NCI-H2029 (cell line): Measurements from ENCODE around the gene CFDP1.

Source experiments
- DNase-seq: peaks from one replicate; lab custom pipeline; 2025; lab: John Stamatoyannopoulos, UW

The CFDP1 gene

DNA sequence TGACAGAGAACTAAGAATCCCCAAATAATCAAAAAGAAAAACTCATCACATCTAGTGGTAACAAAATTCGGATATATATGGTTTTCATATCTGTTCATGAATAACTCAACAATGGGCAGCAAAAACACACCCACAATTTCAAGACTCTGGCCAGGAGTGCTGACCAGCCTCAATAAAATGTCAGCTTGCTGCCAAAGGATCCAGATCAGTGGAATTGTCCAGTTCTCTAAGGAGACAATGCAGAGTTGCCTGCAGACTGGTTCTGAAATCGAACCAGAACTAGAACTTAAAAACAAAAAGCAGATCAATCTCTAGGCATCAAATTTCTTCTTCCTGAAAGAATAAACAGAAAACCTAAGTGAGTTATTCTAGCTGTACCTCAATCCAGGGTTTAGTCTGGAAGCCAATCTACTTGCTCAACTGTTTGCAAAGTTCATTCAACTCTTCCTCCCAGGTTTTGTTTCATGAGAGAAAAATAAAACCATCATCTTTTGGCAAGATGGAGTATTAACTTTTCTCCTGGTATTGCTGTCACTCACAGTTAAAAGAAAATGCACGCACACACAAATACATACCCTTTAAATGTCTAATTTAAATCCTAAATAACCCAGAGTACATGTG lies 61.0 kb downstream of the CFDP1 start:
- DNase-seq, result no peak

DNA sequence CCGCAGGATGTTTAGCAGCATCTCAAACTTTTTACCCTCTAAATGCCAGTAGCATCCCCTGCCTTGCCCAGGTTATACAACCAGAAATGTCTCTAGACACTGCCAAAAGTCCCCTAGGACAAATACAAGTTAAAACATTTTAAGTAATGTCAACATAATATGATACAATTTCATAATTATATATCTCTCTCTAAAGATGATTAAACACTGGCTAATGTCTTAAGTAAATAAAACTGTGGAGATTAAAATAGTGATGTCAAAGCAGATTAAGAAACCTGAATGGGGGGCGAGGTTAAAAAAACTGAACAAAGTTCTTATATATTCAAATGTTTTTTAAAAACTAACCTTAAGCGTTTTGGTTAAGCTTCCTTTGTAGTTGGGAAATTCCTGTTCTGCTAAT lies 62.1 kb downstream of the CFDP1 start:
- no peak for DNase-seq

DNA sequence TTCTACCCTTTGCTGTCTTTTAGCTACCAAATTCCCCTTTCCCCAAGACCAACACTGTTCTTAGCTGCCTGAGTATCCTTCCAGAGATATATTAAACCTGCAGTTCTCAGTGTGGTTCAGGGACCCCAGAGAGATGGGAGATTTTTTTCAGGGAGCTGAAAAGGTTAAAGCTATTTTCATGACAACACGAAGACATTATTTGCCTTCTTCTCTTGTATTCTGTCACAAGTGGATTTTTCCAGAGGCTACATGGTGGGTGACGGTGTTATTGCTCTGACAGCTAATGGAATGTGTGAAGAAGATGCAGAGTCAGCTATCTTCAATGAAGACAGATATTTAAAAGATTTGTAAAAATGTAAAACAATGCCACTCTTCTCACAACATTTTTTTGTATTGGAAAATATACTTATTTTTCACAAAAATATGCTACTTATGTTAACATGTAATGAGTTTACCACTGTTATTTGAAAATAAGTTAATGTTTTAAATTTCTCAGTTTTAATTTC lies 69.0 kb downstream of the CFDP1 start:
- no peak for DNase-seq

DNA sequence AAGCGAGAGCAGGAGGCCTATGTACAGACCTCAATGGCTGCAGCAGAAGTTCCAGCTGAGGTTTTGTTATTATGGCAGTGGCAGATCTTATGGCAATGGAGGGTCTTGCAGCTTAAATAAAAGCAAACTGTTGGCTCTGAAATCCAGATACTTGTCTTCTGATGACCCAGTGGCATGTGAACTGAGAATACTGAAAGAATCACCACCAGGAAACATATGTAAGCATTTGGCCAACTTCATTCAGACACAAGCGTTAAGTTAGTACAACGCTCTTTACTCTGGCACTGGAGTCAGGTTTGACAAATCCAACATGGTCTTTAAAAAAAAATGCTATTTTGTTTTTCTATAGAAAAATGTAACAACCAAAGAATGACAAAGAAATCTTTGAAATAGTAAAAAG lies 70.5 kb downstream of the CFDP1 start:
- DNase-seq, result no peak

DNA sequence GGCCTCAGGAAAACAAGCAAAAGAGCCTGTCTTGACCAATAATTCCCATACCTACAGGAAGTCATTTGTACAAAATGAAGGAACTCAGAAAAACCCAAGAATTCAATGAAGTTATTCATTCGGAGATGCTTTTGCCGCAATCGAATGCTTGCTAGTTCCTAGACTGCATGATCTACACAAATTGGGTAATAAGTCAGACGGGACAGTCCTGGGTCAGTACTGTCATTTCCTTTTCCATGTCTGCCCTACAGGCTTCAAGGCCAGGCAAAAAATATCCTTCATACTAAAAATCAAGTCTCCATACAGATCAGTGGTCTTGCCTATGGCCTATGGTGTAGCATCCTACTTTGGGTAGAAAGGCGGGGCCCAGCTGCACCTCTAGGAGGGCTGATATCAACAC lies 71.4 kb downstream of the CFDP1 start:
- DNase-seq, result no peak

DNA sequence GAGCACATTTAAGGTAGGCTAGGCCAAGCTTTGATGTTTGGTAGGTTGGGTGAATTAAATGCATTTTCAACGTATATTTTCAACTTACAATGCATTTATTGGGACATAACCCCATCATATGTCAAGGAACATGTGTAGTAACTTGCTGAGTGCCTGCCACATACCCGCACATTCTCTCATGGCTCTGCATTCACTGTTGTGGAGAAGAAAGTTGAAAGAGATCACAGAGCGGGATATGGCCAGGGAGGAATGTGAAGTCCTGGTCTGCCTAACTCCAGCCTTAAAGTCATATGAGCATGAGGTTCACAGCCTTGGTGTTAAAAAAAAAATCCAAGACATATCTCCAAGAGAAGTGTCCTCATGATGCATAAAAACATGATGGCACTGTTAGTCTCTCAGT lies 79.1 kb downstream of the CFDP1 start:
- no peak for DNase-seq

DNA sequence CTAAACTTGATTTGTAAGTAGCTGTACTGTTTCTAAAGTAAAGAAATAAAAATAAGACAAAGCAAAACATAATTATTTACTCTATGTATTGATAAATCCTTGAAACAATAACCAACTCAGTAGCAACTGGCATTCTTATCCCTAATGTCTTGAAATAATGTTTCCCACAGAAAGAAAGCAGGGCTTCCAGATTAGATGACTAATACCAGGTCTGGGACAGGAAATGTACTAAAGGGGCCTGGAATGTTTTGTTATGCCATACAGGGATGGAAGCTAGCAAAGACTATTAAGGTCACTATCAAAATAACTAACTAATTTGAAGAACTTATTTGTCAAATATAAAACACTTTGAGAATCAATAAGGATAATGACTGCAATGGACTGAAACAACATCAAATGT lies 82.1 kb downstream of the CFDP1 start:
- no peak for DNase-seq

DNA sequence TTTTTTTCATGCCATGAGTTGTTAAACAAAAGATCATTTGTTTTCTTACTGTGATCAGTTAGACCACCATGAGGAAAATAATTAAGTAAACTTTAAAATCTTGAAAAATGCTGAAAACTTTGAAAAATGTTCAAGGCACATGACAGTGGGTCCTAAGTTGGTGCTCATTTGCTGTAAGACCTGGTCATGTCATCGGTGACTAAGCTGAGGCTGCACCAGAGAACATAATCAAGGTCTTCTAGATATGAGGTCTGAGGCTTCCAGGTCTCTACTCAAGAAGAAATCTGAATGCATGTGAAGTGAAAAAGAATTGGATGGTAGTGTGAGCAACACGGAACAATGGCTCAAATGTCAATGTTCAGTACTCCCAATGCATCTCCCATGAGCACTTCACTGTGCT lies 87.6 kb downstream of the CFDP1 start:
- no peak for DNase-seq

DNA sequence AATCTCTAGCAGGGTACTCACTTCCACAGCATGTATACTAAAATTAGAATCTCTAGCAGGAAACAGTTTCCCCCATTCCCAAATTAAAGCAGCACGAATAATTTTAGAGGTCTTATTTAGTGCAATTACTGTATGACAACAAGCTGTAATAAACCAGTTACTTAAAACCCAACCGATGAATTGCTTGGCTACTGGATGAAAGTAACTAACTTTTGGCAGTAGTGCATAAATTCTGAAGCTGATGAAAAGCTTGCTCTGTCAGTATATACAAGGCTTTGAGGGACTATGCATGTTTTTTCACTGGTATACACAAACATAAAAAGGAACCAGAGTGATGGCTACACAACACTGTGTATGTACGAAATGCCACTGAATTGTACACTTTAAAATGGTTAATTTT lies 89.4 kb downstream of the CFDP1 start:
- no peak for DNase-seq

DNA sequence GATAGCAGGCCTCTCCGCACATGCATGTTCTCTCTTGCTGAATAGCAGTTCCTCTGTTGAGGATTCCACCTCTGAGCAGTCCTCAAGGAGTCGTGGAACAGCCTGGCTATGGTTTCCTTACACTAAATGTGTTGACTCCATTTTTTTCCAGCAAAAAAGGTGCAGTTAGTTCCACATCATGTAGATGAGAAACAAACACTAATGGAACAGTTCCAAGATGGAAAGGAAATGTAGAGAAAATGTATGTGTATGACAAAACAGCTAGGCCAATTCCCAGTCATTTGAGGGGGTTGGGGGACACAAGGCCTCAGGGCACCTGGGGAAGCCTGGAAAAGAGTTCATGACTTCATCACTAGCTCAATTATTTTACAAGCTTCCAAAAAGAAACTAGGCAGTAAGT lies 90.0 kb downstream of the CFDP1 start:
- no peak for DNase-seq

DNA sequence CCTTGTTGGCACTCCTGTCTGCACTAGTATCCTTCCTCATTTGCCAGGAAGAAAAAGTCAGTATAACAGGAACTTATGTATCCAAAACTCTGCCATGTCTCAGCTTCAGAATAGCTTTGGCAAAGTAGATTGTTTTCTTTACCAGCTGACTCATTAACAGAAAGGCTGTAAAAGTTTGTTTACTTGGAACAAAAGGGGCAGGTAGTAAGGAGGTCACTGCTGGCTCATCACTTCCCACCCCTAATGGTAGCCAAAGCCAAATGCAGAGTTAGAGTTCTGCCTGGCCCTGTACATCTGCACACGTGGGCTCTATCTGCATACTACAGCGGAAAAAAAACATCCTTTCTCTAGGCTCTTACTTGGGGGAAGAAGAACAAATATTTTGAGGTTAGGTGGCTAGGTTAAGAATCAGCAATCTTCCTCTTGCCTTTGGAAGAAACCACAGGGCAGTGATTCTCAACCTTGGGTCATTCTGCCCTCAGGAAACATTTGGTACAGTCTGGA lies 90.9 kb downstream of the CFDP1 start:
- DNase-seq, result no peak

DNA sequence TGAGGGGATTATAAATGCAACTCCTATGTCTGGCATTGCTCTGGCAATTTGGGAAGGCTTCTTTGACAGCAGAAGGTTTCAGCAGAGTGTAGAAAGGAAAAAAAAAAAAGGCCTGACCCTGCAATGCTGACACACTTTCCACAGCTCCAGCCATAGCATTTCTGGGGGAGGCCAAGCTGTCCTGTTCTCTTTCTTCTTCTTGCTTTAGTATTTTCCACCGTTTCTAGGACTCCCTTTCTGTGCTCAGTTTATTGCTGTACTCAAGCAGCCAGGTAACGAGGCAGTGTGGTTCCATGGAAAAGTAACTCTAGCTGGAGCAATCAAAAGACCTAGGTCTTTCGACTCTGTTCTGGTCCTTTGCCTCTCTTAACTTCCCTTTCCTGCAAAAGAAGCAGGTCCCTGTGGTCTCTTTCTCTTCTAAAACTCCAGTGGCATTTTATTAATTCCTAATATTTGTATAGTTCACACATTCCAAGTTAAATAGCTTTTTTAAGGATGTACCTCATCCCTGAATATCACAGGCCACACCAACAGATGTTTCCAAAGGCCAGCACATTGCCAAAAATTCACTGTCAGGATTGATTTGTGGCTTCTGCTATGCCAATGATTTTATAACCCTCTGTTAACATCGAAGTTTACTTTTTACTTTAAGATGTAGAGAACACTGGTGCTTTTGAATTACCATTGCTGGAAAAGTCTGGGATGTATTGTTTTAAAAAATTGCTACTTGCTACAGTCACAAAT lies 91.6 kb downstream of the CFDP1 start:
- no peak for DNase-seq

DNA sequence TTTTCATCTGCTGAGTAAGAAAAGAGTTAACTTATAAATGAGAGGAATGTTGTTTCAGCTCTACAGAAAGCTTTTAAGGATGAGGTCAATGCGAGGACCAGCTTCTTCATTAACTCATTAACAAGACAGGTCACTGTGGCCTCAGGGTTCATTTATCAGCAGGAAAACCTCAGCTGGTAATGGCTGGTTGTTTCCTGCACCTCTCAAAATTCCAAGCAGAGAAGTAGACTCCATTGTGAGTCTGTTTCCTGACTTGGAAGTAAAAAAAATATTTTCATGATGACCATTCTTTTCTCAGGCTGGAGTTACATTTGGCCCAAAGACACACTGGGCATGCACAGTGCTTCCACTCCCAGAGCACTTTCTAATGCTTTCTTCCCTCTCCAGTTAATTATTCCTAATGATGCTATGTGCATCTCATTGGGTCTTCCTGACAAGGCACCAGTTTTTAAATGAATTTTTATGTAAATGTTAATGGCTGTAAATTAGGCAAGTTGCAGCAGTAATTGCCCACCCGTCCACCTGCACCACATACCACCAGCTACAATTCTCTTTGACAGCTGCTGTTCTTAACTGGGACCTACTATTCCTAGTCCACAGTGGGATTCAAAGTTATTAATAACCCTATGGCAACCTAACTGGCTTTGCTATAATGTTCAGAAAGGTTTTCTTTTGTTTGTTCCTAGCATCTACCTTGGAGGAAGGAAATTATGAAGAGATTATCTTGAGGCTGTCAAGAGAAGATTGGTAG lies 92.4 kb downstream of the CFDP1 start:
- no peak for DNase-seq

DNA sequence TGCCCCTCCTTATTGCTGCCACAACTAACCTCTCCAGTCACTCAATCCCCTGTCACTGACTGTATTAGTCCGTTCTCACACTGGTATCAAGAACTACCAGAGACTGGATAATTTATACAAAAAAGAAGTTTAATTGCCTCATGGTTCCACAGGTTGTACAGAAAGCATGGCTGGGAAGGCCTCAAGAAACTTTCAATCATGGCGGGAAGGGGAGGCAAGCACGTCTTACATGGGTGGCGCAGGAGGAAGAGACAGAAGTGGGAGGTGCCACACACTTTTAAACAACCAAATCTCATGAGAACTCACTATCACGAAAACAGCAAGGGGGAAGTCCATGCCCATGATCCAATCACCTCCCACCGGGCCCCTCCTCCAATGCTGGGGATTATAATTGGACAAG lies 95.9 kb downstream of the CFDP1 start:
- no peak for DNase-seq

DNA sequence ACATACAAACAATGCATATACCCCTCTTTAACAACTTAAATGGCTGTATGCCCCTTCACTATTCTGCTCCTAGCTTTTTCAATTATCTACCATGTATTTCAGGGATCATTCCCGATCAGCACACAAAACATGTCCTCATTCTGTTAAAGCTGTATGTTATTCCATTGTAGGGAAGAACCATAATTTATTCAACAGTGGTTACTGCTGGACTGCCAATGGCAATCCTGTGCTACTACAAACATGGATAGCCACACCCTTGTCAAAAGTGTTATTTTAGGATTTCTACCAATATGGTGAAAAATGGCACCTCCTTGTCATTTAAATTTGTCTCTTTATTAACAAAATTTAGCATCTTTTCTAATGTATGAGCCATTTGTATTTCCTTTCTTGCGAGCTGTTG lies 96.8 kb downstream of the CFDP1 start:
- no peak for DNase-seq

DNA sequence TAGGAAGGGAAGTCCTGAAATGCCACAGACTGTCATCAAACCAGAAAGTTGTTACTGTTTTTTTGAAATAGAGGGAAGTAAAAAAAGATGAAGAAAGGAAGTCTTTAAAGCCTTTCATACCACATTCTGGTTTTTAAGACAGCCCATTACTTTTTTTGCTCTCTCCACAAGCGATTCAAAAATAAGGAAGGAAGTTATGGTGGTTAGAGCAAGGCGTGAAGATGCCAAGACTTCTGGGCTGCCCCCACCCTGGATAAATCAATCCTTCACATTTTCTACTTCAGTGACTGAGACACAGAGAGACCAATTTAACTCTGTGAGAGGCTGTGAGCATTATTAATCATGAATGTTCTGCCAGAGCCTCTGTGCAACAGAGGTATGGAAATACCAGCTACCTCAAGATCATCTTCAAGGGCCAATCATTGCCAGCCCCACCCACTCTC lies 99.6 kb downstream of the CFDP1 start:
- no peak for DNase-seq

DNA sequence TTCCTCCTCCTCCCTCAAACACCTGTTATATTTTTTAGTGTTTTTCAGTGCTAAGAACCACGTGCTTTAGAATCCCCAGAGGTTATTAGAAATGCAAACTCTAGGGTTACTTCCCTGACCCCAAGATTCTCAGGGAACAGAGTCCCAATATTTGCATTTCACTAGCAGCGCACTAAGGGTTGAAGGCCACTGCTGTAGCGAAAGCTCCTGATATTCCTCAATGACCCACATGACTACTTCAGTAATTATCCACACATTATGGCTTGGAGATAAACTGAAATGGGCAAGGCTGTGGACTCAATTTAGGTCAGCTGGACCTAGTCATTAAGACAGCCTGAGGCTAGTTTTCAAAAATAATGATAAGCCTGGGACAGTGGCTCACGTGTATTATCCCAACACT lies 103.4 kb downstream of the CFDP1 start:
- DNase-seq, result no peak

DNA sequence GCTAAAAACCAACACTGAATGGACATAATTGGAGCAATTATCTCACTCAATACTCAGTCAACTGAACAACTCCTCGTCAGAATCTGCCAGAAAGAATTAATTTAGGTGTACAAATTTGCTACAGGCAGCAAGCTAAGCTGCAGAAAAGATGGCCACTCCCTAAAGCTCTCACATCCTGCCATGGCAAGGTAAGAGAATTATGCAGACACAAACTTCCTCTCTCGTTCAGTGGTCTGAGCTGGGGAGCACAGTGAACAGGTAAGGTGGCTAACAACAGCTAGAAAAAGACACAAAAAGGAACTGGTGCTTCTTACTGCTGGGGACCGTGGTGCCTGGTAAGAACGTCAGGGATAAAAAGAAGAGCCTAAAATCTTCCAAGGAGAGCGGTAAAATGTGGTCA lies 107.0 kb downstream of the CFDP1 start:
- DNase-seq, result no peak

DNA sequence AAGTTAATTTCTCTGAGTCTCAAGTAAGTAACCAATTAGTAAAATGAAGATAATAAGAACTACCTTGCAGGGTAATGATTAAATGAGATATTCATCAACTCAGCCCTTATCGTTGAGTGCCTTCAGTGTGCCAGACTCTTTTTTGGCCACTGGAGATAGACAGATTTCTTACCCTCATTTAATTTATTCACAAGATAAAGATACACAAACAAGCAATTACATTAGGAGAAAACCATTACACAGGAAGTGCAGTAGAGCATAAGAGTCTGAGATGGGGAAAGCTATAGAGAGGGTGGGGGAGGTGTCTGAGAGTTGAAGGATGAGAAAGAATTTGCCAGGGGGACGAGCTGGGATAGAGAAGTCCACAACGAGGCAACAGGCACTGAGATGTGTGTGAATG lies 109.4 kb downstream of the CFDP1 start:
- no peak for DNase-seq

DNA sequence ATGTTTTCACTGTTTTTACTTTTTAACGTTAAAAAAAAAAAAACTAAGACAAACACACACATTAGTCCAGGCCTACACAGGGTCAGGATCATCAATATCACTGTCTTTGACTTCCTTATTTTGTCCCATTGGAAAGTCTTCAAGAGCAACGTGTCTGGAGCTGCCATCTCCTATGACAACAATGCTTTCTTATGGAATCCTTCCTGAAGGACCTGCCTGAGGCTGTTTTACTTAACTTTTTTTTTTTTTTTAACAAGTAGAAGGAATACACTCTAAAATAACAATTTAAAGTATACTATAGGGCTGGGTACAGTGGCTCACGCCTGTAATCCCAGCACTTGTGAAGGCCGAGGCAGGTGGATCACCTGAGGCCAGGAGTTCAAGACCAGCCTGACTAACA lies 110.1 kb downstream of the CFDP1 start:
- no peak for DNase-seq

DNA sequence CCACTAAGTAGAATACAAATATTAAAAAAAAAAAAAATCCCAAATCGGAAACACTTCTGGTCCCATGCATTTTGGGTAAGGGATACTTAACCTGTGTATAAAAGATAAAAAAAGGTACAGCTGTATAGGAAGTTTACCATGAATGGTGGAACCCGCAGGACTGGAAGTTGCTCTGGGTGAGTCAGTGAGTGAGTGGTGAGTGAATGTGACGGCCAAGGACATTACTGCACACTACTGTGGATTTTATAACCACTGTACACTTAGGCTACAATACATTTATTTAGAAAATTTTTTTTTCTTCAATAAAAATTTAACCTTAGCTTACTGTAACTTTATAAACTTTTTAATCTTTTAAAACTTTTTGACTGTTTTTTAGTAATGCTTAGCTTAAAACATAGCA lies 110.6 kb downstream of the CFDP1 start:
- DNase-seq, result no peak

DNA sequence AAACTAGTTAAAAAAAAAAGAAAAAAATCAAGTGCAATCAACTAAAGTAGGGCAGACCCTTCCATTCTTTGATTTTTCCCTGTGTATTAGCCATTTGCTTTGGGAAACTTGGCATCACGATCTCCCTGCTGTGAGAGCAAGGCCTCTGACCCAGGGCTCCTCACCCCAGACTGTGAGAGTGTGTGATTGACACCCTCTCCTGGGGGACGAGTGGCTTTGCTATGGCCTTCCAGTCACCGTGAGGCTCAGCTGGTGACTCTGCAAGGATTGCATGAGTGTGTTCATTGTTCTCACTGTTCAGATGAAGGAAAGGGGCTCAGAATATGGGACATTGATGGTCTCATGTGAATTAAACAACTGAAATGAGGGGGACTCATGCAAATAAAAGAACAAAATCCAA lies 112.9 kb downstream of the CFDP1 start:
- DNase-seq, result no peak
